ENCODE measurements around the gene FILIP1L. TPM values are rescaled to one million over a fixed set of nuclear protein-coding genes. Genes with fewer than 3 reads are reported as not detected.
A peak's percentile ranks its signal among the peaks of the same experiment; 100 is the strongest.

FILIP1L gene
- total and polyA plus RNA-seq, 2 of the 4 experiments (the other 2 are of a cell fraction): 11.5 to 19.9 TPM

DNA sequence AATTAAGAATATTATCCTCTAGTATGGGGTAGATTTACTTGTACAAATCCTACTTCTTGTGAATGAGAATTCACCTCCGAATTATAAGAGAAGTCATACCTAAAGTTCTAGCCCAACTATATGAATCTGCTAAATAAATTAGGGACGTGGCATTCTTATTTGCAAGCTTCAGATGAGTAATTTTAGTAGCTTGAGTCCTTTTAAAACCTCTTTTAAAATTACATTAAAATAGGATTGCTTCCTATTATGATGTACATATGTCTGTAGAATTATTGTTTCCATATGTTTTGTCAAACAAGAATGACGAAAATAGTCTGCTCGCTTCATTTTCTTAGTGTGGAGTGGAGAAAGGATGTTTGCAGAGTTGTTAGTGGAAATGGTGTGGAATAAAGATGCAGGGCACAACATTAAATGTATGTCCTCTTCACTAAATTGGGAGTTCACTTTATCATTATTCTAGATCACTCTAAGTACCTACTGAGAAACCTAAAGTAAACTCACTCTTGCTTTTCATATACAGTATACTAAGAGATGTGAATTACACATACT lies 237.2 kb downstream of the FILIP1L start:
- intact Hi-C loops (cut with micrococcal nuclease): loop anchor here (5.0 kb wide), 1 partner anchor 60 kb away; no protein-coding TSS in a partner anchor
- no peaks in the 10 kb centered on the region for H3K36me3 ChIP-seq (ENCODE audit: control insufficient read depth, insufficient read depth, low read length)
- peak overlapping the region; percentile 18; the same call in 1 of the 2 replicates for H2BK120ac ChIP-seq (ENCODE audit: low read depth, low read length)
- peak overlapping the region; percentile 37; the same call in 1 of the 2 replicates for H3K4me2 ChIP-seq (ENCODE audit: low read depth, low read length)
- peaks cover 0 to 22% of the 10 kb centered on the region in 2 experiments for H3K79me1 ChIP-seq (ENCODE audit: low read depth in 1 of 2, low read length in 2 of 2)
- H2BK5ac ChIP-seq (ENCODE audit: low read depth, low read length, poor library complexity, severe bottlenecking): peak overlapping the region; percentile 48
- H2BK15ac ChIP-seq (ENCODE audit: low read depth, low read length): no peak overlapping the region
- no CpG with 5 or more reads among the region's 4 CpGs for WGBS, 2 experiments (ENCODE audit: extremely low coverage in 2 of 2, insufficient read length in 1 of 2)
- ChIA-PET POLR2A (ENCODE audit: unreplicated experiment) (interaction anchor here (1.4 kb wide), 1 partner anchor 129 kb away, joined by 3 read pairs; no protein-coding TSS in a partner anchor), CTCF (interaction anchor here (0.7 to 1.0 kb wide), 2 partner anchors 200 to 377 kb away, joined by 3 to 4 read pairs; no protein-coding TSS in a partner anchor)
- in situ Hi-C loops (cut with MboI; ENCODE audit: low sequenced_read_pairs): no loop called here
- no peaks in the 10 kb centered on the region for H3K9me3 ChIP-seq (ENCODE audit: control insufficient read depth, insufficient read depth, low read length)
- H3K18ac ChIP-seq (ENCODE audit: low read depth, low read length): no peak overlapping the region
- ATAC-seq (ENCODE audit: low read depth): no peak
- dilution Hi-C loops (cut with HindIII; ENCODE audit: low sequenced_read_pairs, unreplicated experiment): no loop called here
- 0 out of 2 replicates have a peak, but pooled peaks cover 1% of the 10 kb centered on the region for H3K9me1 ChIP-seq (ENCODE audit: insufficient read depth, low read length)
- no peak overlapping the region for H3K4ac ChIP-seq (ENCODE audit: low read depth, low read length)
- no peaks in the 10 kb centered on the region for H3K27me3 ChIP-seq (ENCODE audit: control insufficient read depth, insufficient read depth, low read length)
- TF ChIP-seq BHLHE40 (IDR thresholded peaks at IDR 0.05; ENCODE audit: low read depth, low read length): no peak
- no peak overlapping the region; the same call in 1 of the 2 replicates for H4K5ac ChIP-seq (ENCODE audit: low read depth, low read length)
- H2AK9ac ChIP-seq (replicated peaks; ENCODE audit: low read depth, low read length, poor library complexity): no peak overlapping the region
- no peak for DNase-seq
- H4K20me1 ChIP-seq (ENCODE audit: insufficient read depth, low read length): peaks cover 15% of the 10 kb centered on the region; the same call in 1 of the 2 replicates
- H4K91ac ChIP-seq (ENCODE audit: insufficient read depth, low read depth, low read length): no peak overlapping the region
- H4K8ac ChIP-seq (ENCODE audit: low read depth in 2 of 2, low read length in 2 of 2): no peak overlapping the region
- BruUV-seq (replicated peaks): no TSS peak
- H2BK20ac ChIP-seq (ENCODE audit: low read depth, low read length): no peak overlapping the region
- no peak overlapping the region for H3K56ac ChIP-seq (ENCODE audit: extremely low read depth, insufficient read depth, low read length)
- H3K4me1 ChIP-seq (ENCODE audit: control insufficient read depth, insufficient read depth, low read length): peaks cover 3% of the 10 kb centered on the region; the same call in 1 of the 2 replicates
- H3K14ac ChIP-seq (replicated peaks; ENCODE audit: low read depth, low read length): no peak overlapping the region
- no peak overlapping the region for H2AK5ac ChIP-seq (ENCODE audit: low read depth, low read length)
- H3K4me3 ChIP-seq (ENCODE audit: insufficient read depth, low read depth, low read length): no peak overlapping the region
- H3K9ac ChIP-seq (ENCODE audit: low read depth, low read length): no peak overlapping the region
- H2AFZ ChIP-seq (replicated peaks; ENCODE audit: low read length, poor library complexity): no peak overlapping the region
- no peak overlapping the region for H3K27ac ChIP-seq (ENCODE audit: insufficient read depth, low read length)
- H3K23ac ChIP-seq (ENCODE audit: low read depth, low read length): peak overlapping the region; percentile 55; the same call in 1 of the 2 replicates

Measured in IMR-90 (cell line).